Loucy (cell line): ENCODE data around the gene MSMO1.

Experiments
- H2AFZ ChIP-seq: fragments of 200-600 bp; sonication (generic); 2 replicates; pipeline ENCODE4 v1.6.0; 2016; ENCODE audit warnings: antibody characterized with exemption, mild to moderate bottlenecking, low read length, moderate library complexity
- H3F3A ChIP-seq: fragments of 200-600 bp; 2 replicates; pipeline ENCODE4 v1.6.0; 2016; ENCODE audit warnings: antibody characterized with exemption, low read depth, mild to moderate bottlenecking
- H3K27me3 ChIP-seq: fragments of 200-600 bp; sonication (generic); 2 replicates; pipeline ENCODE4 v1.6.1; 2014; ENCODE audit warnings: low read length, mild to moderate bottlenecking; ENCODE audit not compliant: insufficient read depth, poor library complexity, severe bottlenecking
- H3K36me3 ChIP-seq: fragments of 200-600 bp; sonication (generic); 2 replicates; pipeline ENCODE4 v1.6.1; 2016; ENCODE audit warnings: low read length; ENCODE audit not compliant: insufficient read depth
- H3K4me1 ChIP-seq: fragments of 200-600 bp; sonication (generic); 2 replicates; pipeline ENCODE4 v1.5.1; 2014; ENCODE audit warnings: low read length, mild to moderate bottlenecking; ENCODE audit not compliant: insufficient read depth, poor library complexity, severe bottlenecking
- H3K4me2 ChIP-seq: fragments of 200-600 bp; sonication (generic); 2 replicates; pipeline ENCODE4 v1.6.0; 2014; ENCODE audit warnings: antibody characterized with exemption, low read length, low read depth, mild to moderate bottlenecking; ENCODE audit not compliant: poor library complexity, severe bottlenecking
- H3K4me3 ChIP-seq: fragments of 200-600 bp; sonication (generic); 2 replicates; pipeline ENCODE4 v1.5.1; 2014; ENCODE audit warnings: low read length, mild to moderate bottlenecking, mixed read lengths; ENCODE audit not compliant: poor library complexity, severe bottlenecking
- H3K79me2 ChIP-seq: fragments of 200-600 bp; sonication (generic); 2 replicates; pipeline ENCODE4 v1.6.1; 2014; ENCODE audit warnings: low read length; ENCODE audit not compliant: insufficient read depth
- H3K9ac ChIP-seq: fragments of 200-600 bp; sonication (generic); 2 replicates; pipeline ENCODE4 v1.6.0; 2014; ENCODE audit warnings: mild to moderate bottlenecking, low read depth, low read length, moderate library complexity; ENCODE audit not compliant: poor library complexity, severe bottlenecking
- H3K9me2 ChIP-seq: fragments of 200-600 bp; sonication (generic); replicated peaks from 2 replicates; pipeline ENCODE4 v1.6.1; 2016; ENCODE audit warnings: low read depth, low read length, mixed read lengths
- H3K9me3 ChIP-seq: fragments of 200-600 bp; sonication (generic); 2 replicates; pipeline ENCODE4 v1.6.1; 2014; ENCODE audit warnings: mild to moderate bottlenecking, antibody characterized with exemption, low read length, low read depth; ENCODE audit not compliant: insufficient read depth
- H4K20me1 ChIP-seq: fragments of 200-600 bp; sonication (generic); 2 replicates; pipeline ENCODE4 v1.6.0; 2014; ENCODE audit warnings: antibody characterized with exemption, low read length, mild to moderate bottlenecking; ENCODE audit not compliant: insufficient read depth, poor library complexity, severe bottlenecking
- CTCF ChIP-seq: fragments of 200-600 bp; sonication (generic); conservative IDR thresholded peaks from 2 replicates; pipeline ENCODE4 v1.5.1; 2014; ENCODE audit warnings: mild to moderate bottlenecking, antibody characterized with exemption, low read length
- EZH2phosphoT487 ChIP-seq: fragments of 200-600 bp; IDR thresholded peaks from 2 replicates; pipeline ENCODE4 v1.6.1; 2018; ENCODE audit warnings: antibody characterized with exemption, mild to moderate bottlenecking, moderate library complexity, borderline replicate concordance

MSMO1 gene

GRCh38 chr4:165351359-165352130 is 24.1 kb downstream of the MSMO1 start:
- no peaks in the 10 kb centered on the region for H3K36me3 ChIP-seq
- H3K4me3 ChIP-seq = no peak overlapping the region
- H3K9me3 ChIP-seq = no peaks in the 10 kb centered on the region
- H4K20me1 ChIP-seq = no peaks in the 10 kb centered on the region
- H3F3A ChIP-seq = no peaks in the 10 kb centered on the region
- no peaks in the 10 kb centered on the region for H3K79me2 ChIP-seq
- H2AFZ ChIP-seq = no peak overlapping the region
- no peak overlapping the region for H3K4me2 ChIP-seq
- no peaks in the 10 kb centered on the region for H3K27me3 ChIP-seq
- no peaks in the 10 kb centered on the region for H3K4me1 ChIP-seq
- H3K9ac ChIP-seq = no peak overlapping the region
- TF ChIP-seq EZH2phosphoT487 (no peak), CTCF (peak; percentile 52)
- H3K9me2 ChIP-seq = no peaks in the 10 kb centered on the region

- Histone ChIP-seq H3K79me2 (no peaks in the 10 kb centered on the region), H3K9ac (no peak overlapping the region), H3K9me3 (no peaks in the 10 kb centered on the region), H3K4me1 (no peaks in the 10 kb centered on the region), H2AFZ (0 out of 2 replicates have a peak overlapping the region, but pooled peaks have one; percentile 50), H3K4me2 (no peak overlapping the region), H3F3A (no peaks in the 10 kb centered on the region), H3K36me3 (no peaks in the 10 kb centered on the region), H3K27me3 (no peaks in the 10 kb centered on the region), H3K4me3 (no peak overlapping the region), H3K9me2 (no peaks in the 10 kb centered on the region), H4K20me1 (no peaks in the 10 kb centered on the region)
- TF ChIP-seq CTCF = peak; percentile 83
- no peak for TF ChIP-seq EZH2phosphoT487
Measured at GRCh38 chr4:165355900-165356300, 28.4 kb downstream of the MSMO1 start.

- TF ChIP-seq CTCF (no peak), EZH2phosphoT487 (no peak)
- Histone ChIP-seq H2AFZ (no peak overlapping the region), H3K79me2 (no peaks in the 10 kb centered on the region), H3K9ac (no peak overlapping the region), H3K4me3 (no peak overlapping the region), H3K4me2 (no peak overlapping the region), H3K27me3 (no peaks in the 10 kb centered on the region), H3K4me1 (no peaks in the 10 kb centered on the region), H4K20me1 (no peaks in the 10 kb centered on the region), H3K9me2 (no peaks in the 10 kb centered on the region), H3K9me3 (no peaks in the 10 kb centered on the region), H3K36me3 (no peaks in the 10 kb centered on the region), H3F3A (no peaks in the 10 kb centered on the region)
Measured at GRCh38 chr4:165359506-165359905, 32.0 kb downstream of the MSMO1 start.
